Prostate gland (tissue), 2 donors: ENCODE results near the gene XRRA1. TPM values are rescaled to one million over a fixed set of nuclear protein-coding genes. Genes with fewer than 3 reads are reported as not detected.
A peak's percentile ranks its signal among the peaks of the same experiment; 100 is the strongest.

ENCODE experiments used
- DNase-seq: peaks from one replicate; pipeline ENCODE4 v3.0.0-alpha.2; 2019; ENCODE audit warnings: low spot score
- H3K27ac ChIP-seq, 2 donors: fragments of 200-600 bp; sonication (generic); 2 replicates each; pipeline ENCODE4 v1.5.1; 2017 to 2019
- H3K27me3 ChIP-seq: fragments of 200-600 bp; sonication (generic); replicated peaks from 2 replicates; pipeline ENCODE4 v1.5.1; 2019; ENCODE audit not compliant: insufficient read depth
- H3K36me3 ChIP-seq, 2 donors: fragments of 200-600 bp; sonication (generic); 1 replicate in 1 of 2; 2 replicates in 1 of 2; pipeline versions ENCODE4 v1.5.1 to v1.8.1; 2017 to 2019
- H3K4me1 ChIP-seq: fragments of 200-600 bp; sonication (generic); replicated peaks from 2 replicates; pipeline ENCODE4 v1.5.1; 2019
- H3K4me3 ChIP-seq, 2 donors: fragments of 200-600 bp; sonication (generic); 2 replicates each; pipeline ENCODE4 v1.5.1; 2017 to 2019
- H3K9me3 ChIP-seq: fragments of 200-600 bp; sonication (generic); 2 replicates; pipeline ENCODE4 v1.5.1; 2017
- CTCF ChIP-seq, 4 experiments: fragments of 200-600 bp in 2 of 4; fragments of 450-650 bp in 2 of 4; sonication (generic) in 2 of 4; IDR thresholded peaks; 1 replicate in 3 of 4; 2 replicates in 1 of 4; pipeline ENCODE4 v1.5.1; 2016 to 2019; ENCODE audit warnings: antibody characterized with exemption in 4 of 4, mild to moderate bottlenecking in 2 of 4, moderate library complexity in 2 of 4
- POLR2A ChIP-seq: fragments of 450-650 bp; IDR thresholded peaks from one replicate; pipeline ENCODE4 v1.6.1; 2016; ENCODE audit warnings: antibody characterized with exemption, mild to moderate bottlenecking
- POLR2AphosphoS5 ChIP-seq: sonication (generic); formaldehyde crosslinking; IDR thresholded peaks from one replicate; pipeline ENCODE4 v1.6.1; 2017; ENCODE audit warnings: antibody characterized with exemption
- WGBS: methylation state at CpG from one replicate; pipeline ENCODE4 v1.1.5; 2018; 5-methylcytosine and 5-hydroxymethylcytosine counted together
- intact Hi-C: fragments of 100-400 bp; cut with DNase I; formaldehyde crosslinking; loops from one replicate; pipeline ENCODE4 v1.14.2; 2022
- total RNA-seq, 2 donors: library from RNA; depleted of rRNA; stranded (reverse); fragments of >200 nt; gene quantifications; one replicate each; pipeline ENCODE4 v1.1.0, GENCODE V29; 2016

The XRRA1 gene
- total RNA-seq, 2 donors from 2014 or later = 16.2 to 52.1 TPM

GRCh38 chr11:74950374-74950969, 1.6 kb upstream of the XRRA1 start:
- H3K4me1 ChIP-seq = no peaks in the 10 kb centered on the region
- intact Hi-C loops = no loop called here
- H3K27me3 ChIP-seq = no peaks in the 10 kb centered on the region
- H3K27ac ChIP-seq = no peak overlapping the region
- no peaks in the 10 kb centered on the region for H3K36me3 ChIP-seq
- peak overlapping the region; percentile 83 to 84 for H3K4me3 ChIP-seq
- no peaks in the 10 kb centered on the region for H3K9me3 ChIP-seq
- no peak for TF ChIP-seq POLR2AphosphoS5
- no peak for TF ChIP-seq POLR2A
- no peak for TF ChIP-seq CTCF (IDR thresholded peaks at IDR 0.05)
- no peak for DNase-seq
- WGBS = 79% methylated on average over 2 of the region's 2 CpGs

DNA sequence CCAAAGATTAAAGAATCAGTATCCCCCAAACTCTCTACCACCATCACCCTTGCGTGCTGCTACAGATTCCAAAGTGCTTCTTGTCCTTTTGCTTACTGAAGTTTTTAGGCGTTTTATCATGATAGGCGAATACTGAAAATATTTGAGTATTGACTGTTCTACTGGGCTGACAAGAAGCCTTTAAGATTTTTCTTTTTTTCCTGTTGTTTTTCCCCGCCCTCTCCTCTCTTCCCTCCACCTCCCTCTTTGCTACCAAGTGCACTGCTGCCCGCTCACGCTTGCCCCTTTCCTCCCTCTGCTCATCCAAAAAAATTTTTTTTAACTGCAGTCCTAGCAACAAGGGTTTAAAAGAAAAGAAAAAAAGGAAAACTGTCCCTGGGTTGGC, 854 bp upstream of the XRRA1 start:
- under 1% methylated on average over 6 of the region's 6 CpGs for WGBS
- Histone ChIP-seq H3K27me3 (no peaks in the 10 kb centered on the region), H3K36me3 (no peaks in the 10 kb centered on the region), H3K4me1 (no peaks in the 10 kb centered on the region), H3K9me3 (no peaks in the 10 kb centered on the region), H3K4me3 (peak overlapping the region; percentile 83 to 84), H3K27ac (peak overlapping the region; percentile 82)
- TF ChIP-seq POLR2AphosphoS5 (no peak), CTCF (IDR thresholded peaks at IDR 0.05) (no peak), POLR2A (no peak)
- intact Hi-C loops = no loop called here
- no peak for DNase-seq

- peak overlapping the region; percentile 82 for H3K27ac ChIP-seq
- no peaks in the 10 kb centered on the region for H3K27me3 ChIP-seq
- no peaks in the 10 kb centered on the region for H3K4me1 ChIP-seq
- under 1% methylated on average over 9 of the region's 9 CpGs for WGBS
- intact Hi-C loops = no loop called here
- TF ChIP-seq POLR2A (no peak), CTCF (IDR thresholded peaks at IDR 0.05) (no peak), POLR2AphosphoS5 (no peak)
- H3K36me3 ChIP-seq = no peaks in the 10 kb centered on the region
- peak overlapping the region; percentile 83 to 84 for H3K4me3 ChIP-seq
- no peak for DNase-seq
- H3K9me3 ChIP-seq = no peaks in the 10 kb centered on the region
These were observed 369 bp downstream of the XRRA1 start for GRCh38 chr11:74948546-74948897.

- H3K4me1 ChIP-seq = no peaks in the 10 kb centered on the region
- H3K27me3 ChIP-seq = no peaks in the 10 kb centered on the region
- TF ChIP-seq CTCF (IDR thresholded peaks at IDR 0.05) (no peak), POLR2AphosphoS5 (no peak), POLR2A (no peak)
- 86% methylated on average over 5 of the region's 5 CpGs for WGBS
- no peak overlapping the region for H3K27ac ChIP-seq
- no peak overlapping the region for H3K4me3 ChIP-seq
- intact Hi-C loops = no loop called here
- no peaks in the 10 kb centered on the region for H3K9me3 ChIP-seq
- no peak for DNase-seq
- no peaks in the 10 kb centered on the region for H3K36me3 ChIP-seq
These were observed 6.7 kb downstream of the XRRA1 start for GRCh38 chr11:74942073-74942759.

- Histone ChIP-seq H3K27me3 (no peaks in the 10 kb centered on the region), H3K4me1 (no peaks in the 10 kb centered on the region), H3K36me3 (no peaks in the 10 kb centered on the region), H3K4me3 (no peak overlapping the region), H3K27ac (peak overlapping the region in 1 of 2 donors; percentile 67), H3K9me3 (no peaks in the 10 kb centered on the region)
- DNase-seq = no peak
- no peak for TF ChIP-seq POLR2A
- no peak for TF ChIP-seq POLR2AphosphoS5
- TF ChIP-seq CTCF (IDR thresholded peaks at IDR 0.05) = no peak
- intact Hi-C loops = no loop called here
These were observed 7.4 kb downstream of the XRRA1 start for GRCh38 chr11:74941492-74941891.
